HG02571 (cell line): Measurements from ENCODE around the gene CCDC154.
A peak's percentile ranks its signal among the peaks of the same experiment; 100 is the strongest.

Experiments
- ATAC-seq: cut with Tn5 transposase; IDR thresholded peaks from one replicate; pipeline ENCODE4 v1.9.1; 2021; ENCODE audit warnings: mild to moderate bottlenecking, moderate library complexity; ENCODE audit not compliant: unreplicated experiment

The CCDC154 gene

GRCh38 chr16:1427473-1428461, 16.6 kb downstream of the CCDC154 start:
- no peak for ATAC-seq

DNA sequence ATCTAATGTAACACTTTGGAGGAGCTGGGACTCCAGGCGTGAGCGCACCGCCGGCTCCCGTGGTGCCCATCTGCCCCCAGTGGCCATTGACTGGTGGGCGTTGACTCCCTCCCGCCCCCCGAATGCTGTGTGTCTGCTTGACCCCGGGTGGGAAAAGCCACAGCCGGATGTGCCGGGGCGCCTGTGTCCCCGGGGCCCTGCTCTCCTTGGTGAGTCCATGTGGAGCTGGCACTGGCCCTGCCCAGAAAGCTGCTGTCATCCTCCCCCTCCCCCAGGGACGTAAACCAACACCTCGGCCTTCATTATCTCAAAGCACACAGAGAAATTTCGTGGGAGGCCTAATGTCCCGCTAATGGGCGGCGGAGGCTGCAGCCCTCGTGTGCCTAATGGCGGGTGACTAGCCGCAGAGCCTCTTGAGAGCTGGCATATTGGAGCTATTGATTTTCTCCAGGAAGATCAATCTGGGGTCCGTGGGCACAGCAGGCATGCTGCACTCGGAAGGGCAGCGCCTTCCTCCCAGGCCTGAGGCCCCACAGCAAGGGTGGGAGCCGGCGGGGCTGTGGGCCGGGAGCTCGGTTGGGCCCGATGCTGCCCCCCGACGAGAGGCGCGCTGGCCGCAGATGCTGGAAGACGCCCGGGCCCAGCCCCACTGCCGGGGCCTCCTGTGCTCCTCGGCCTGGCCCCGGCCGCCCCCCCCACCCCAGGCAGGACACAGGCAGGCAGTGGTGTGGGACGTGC, 17.5 kb downstream of the CCDC154 start:
- ATAC-seq = no peak

GRCh38 chr16:1425616-1426370, 18.6 kb downstream of the CCDC154 start:
- ATAC-seq = no peak

GRCh38 chr16:1424028-1424427, 20.3 kb downstream of the CCDC154 start:
- no peak for ATAC-seq

DNA sequence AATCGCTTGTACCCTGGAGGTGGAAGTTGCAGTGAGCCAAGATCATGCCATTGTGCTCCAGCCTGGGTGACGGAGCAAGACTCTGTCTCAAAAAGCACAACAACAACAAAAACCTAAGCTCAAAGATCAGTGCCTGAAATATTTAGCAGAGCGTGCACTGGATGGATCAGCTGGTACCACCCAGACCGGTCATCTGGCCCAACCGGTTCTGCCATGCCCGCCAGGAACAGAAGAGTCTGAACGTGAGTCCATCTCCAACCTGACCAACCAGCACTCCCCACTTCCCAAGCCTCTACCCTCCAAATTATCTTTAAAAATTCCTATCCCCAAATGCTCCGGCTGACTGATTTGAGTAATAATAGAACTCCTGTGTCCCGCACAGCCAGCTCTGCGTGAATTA, 22.3 kb downstream of the CCDC154 start:
- no peak for ATAC-seq

DNA sequence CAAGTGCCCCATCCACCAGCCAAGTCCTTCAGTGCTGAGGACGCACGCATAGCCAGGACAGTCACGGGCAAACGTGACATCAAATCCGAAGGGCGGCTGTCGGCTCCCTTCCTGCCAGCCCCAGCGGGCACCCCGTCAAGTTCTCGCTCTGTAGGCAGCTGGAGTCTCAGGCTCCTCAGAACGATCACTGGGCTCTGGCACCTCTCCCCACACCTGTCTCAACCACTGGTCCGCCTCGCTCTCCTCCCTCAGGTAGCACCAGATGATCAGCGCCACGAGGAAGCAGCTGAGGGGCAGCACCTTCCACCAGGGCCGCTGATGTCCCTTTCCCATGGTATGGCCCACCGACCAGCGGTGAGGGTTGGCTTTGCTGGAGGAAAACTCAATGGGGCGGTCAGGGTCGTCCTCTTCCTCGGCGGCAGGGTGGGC, 24.2 kb downstream of the CCDC154 start:
- ATAC-seq = peak; percentile 15

DNA sequence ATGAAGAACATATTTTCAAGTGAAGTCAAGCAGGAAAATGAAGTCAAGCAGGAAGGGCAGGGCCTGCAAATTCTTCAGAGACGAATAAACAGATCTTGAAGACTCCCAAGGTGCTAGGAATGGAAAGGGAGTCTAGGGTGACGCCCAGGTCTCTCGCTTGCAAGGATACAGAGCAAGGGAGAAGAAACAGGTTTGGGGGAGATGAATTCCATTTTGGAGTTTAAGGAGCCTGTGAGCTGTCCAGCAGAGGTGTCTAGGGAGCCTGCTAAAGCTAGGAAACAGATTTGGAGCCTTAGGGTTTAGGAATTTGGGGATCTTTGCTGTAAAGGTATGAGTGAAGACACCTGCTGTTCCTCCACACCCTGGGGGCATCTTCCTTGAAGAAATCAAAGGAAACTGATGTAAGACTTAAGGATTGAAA, 27.8 kb downstream of the CCDC154 start:
- no peak for ATAC-seq

DNA sequence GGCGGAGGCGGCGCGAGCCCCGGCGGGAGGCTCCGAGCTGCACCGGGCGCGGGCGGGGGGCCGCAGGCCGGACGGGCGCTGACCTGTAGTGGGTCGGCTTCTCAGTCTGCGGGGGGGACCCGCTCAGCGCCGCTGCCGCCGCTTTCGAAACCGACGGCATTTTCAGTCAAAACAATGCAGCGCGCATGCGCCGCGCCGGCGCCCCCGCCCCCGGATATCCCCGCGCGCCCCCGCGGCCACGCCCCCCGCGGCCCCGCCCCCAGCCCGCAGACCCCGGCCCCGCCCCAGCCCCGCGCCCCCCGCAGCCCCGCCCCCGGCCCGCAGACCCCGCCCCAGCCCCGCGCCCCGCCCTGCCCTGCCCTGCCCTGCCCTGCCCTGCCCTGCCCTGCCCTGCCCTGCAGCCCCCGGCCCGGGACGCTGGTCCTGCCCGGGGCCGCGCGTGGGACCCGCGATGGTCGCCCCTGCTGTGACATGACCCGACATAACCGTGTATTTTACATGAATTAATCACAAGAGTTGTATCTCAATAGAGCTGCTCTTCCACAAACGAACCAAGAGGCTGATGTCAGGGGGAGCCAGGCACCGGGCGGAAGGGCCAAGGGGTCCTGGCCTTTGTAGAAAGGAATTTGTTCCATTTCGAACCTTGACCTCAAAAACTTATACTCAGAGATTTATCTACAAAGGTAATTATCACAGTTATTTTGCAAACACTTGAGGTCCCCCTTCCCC, 29.7 kb downstream of the CCDC154 start, which contains the start of gene UNKL:
TSS of gene UNKL (minus strand) at position 173 of the 729 bp plus-strand sequence. CDS start at position 160, 13 bp downstream.
- peak; percentile 50 for ATAC-seq

GRCh38 chr16:1413684-1414531, 30.4 kb downstream of the CCDC154 start:
- ATAC-seq = peak; percentile 28

DNA sequence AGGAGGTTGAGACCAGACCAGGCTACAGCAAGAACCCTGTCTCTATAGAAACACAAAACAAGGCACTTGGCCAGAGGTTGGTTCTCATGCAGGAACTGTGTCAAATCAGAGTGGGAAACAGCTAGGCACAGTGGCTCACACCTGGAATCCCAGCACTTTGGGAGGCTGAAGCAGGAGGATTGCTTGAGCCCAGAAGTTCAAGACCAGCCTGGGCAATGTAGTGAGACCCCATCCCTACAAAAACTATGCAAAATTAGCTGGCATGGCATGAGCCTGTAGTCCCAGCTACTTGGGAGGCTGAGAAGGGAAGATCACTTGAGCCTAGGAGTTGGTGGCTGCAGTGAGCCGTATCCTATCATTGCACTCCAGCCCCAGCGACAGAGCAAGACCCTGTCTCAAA, 31.5 kb downstream of the CCDC154 start:
- ATAC-seq = no peak

- ATAC-seq = peak; percentile 71
Measured at GRCh38 chr16:1408171-1408837, 36.1 kb downstream of the CCDC154 start.

GRCh38 chr16:1407753-1408152, 36.6 kb downstream of the CCDC154 start:
- no peak for ATAC-seq

- no peak for ATAC-seq
Measured at GRCh38 chr16:1403733-1404132, 40.6 kb downstream of the CCDC154 start.

- ATAC-seq = no peak
Measured at GRCh38 chr16:1403036-1403435, 41.3 kb downstream of the CCDC154 start.

- no peak for ATAC-seq
Measured at GRCh38 chr16:1401758-1402154, 42.6 kb downstream of the CCDC154 start.

- ATAC-seq = no peak
Measured at GRCh38 chr16:1401061-1401757, 43.1 kb downstream of the CCDC154 start.

GRCh38 chr16:1398826-1399581, 45.4 kb downstream of the CCDC154 start:
- no peak for ATAC-seq
